Activated T-helper 17 cell treated with anti-CD3 and anti-CD28 coated beads, Interleukin-2, amount 50 U/mL, for 72 hours (primary cell): ENCODE measurements around the gene POP4. TPM values are rescaled to one million over a fixed set of nuclear protein-coding genes. Genes with fewer than 3 reads are reported as not detected.

Experiments
- ATAC-seq: fragments of 150-1000 bp; cut with Tn5 transposase; replicated peaks from 2 replicates; pipeline ENCODE4 v1.10.0; 2021; ENCODE audit warnings: mild to moderate bottlenecking, moderate library complexity
- H3K27ac Mint-ChIP-seq: one replicate; pipeline ENCODE4 v1.8.0; 2022; ENCODE audit warnings: mixed read lengths
- H3K27me3 Mint-ChIP-seq: one replicate; pipeline ENCODE4 v1.8.0; 2022; ENCODE audit warnings: mixed read lengths
- H3K36me3 Mint-ChIP-seq: one replicate; pipeline ENCODE4 v1.8.0; 2022; ENCODE audit warnings: low read depth, mild to moderate bottlenecking, mixed read lengths
- H3K4me1 Mint-ChIP-seq: one replicate; pipeline ENCODE4 v1.8.0; 2022; ENCODE audit warnings: mixed read lengths
- H3K4me3 Mint-ChIP-seq: one replicate; pipeline ENCODE4 v1.8.0; 2022; ENCODE audit warnings: mild to moderate bottlenecking, mixed read lengths
- H3K9me3 Mint-ChIP-seq: one replicate; pipeline ENCODE4 v1.8.0; 2022; ENCODE audit warnings: mixed read lengths
- total RNA-seq, 2 donors: library from RNA; stranded (reverse); gene quantifications; one replicate each; pipeline ENCODE4 v1.2.3, GENCODE V29; 2022

POP4 gene
- total RNA-seq, 2 donors from 2014 or later = 59.4 to 102 TPM

DNA sequence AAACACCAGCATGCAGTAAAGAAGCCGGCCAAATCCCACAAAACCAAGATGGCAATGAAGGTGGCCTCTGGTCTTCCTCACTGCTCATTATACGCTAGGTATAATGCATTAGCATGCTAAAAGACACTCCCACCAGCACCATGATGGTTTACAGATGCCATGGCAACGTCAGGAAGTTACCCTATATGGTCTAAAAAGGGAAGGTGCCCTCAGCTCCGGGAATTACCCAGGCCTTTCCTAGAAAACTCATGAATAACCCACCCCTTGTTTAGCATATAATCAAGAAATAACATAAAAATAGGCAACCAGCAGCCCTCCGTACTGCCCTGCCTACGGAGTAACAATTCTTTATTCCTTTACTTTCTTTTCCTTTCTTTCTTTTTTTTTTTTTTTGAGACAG, 38.1 kb downstream of the POP4 start:
- Mint-ChIP-seq H3K4me1 (peaks cover 14% of the 10 kb centered on the region), H3K4me3 (no peak overlapping the region), H3K27me3 (no peaks in the 10 kb centered on the region), H3K27ac (no peak overlapping the region), H3K9me3 (no peaks in the 10 kb centered on the region), H3K36me3 (no peaks in the 10 kb centered on the region)
- no peak for ATAC-seq

DNA sequence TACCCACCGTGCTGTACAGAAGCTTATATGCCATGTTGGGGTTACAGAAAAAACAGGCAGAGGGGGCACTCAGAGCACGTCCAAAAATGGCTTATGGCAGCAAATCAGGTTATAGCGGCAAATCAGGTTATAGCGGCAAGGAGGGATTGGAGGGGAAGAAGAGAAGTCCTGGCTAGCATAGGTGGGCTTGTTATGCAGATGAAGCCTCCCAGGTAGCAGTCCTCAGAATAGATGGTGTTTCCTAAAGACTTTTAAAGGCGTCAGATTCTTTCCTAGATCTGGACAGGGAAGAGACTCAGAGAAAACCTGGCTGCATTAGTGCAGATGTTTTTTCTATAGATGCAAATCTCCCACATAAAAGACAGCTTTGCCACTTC, 39.4 kb downstream of the POP4 start:
- H3K4me1 Mint-ChIP-seq = peaks cover 14% of the 10 kb centered on the region
- peak overlapping the region; percentile 58 for H3K27ac Mint-ChIP-seq
- no peaks in the 10 kb centered on the region for H3K27me3 Mint-ChIP-seq
- peak overlapping the region; percentile 55 for H3K4me3 Mint-ChIP-seq
- ATAC-seq = no peak
- H3K9me3 Mint-ChIP-seq = no peaks in the 10 kb centered on the region
- H3K36me3 Mint-ChIP-seq = no peaks in the 10 kb centered on the region

DNA sequence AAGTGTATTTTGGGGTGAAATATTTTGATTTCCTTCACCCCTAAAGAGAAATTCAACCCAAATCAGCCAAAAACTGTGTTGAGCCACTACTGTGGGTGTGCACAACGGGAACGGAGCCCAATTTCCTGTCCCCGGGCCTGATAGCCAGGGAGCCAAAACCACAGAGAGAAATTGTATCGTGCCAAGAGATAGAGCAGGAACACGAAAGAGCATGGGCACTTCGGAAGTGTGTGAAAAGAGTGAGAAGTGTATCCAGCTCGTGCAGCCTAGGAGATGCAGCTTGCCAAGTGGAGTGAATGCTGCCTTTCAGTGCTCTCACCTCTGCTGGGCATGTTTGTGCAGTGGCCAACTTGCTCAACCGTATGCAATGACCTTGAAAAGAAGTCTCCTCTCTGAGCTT, 39.8 kb downstream of the POP4 start:
- Mint-ChIP-seq H3K36me3 (no peaks in the 10 kb centered on the region), H3K4me3 (peak overlapping the region; percentile 55), H3K27ac (peak overlapping the region; percentile 58), H3K27me3 (no peaks in the 10 kb centered on the region), H3K4me1 (peaks cover 14% of the 10 kb centered on the region), H3K9me3 (no peaks in the 10 kb centered on the region)
- ATAC-seq = peak; percentile 46

DNA sequence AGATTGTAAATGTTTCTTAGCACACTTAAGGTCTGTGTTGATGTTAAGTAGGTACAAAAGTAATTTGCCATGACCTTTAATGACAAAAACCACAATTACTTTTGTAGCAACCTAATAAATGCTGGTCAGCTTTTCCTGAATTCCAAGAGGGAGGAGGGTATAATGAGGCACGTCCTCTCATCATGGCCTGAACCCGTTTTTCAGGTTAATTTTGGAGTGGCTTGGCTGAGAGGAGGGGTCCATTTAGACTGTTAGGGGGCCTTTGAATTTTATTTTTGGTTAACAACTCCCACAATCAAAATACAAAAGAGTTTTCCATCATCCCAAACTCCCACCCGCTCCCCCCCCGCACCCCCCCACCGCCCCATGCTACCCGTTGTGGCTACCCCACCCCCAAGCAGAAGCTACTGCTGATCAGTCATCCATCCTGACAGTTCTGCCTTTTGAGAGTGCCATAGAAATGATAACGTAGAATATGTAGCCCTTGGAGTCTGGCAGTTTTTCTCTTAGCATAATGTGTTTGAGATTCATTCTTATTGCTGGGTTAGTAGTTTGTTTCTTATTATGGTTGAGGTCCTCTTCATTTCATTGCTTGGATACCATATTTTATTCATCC, 44.8 kb downstream of the POP4 start:
- peak overlapping the region; percentile 36 for H3K27ac Mint-ChIP-seq
- H3K36me3 Mint-ChIP-seq = no peaks in the 10 kb centered on the region
- H3K9me3 Mint-ChIP-seq = no peaks in the 10 kb centered on the region
- no peaks in the 10 kb centered on the region for H3K27me3 Mint-ChIP-seq
- no peak for ATAC-seq
- H3K4me1 Mint-ChIP-seq = peaks cover 6% of the 10 kb centered on the region
- no peak overlapping the region for H3K4me3 Mint-ChIP-seq

GRCh38 chr19:29651622-29652394, 45.7 kb downstream of the POP4 start:
- ATAC-seq = no peak
- H3K4me1 Mint-ChIP-seq = no peaks in the 10 kb centered on the region
- H3K36me3 Mint-ChIP-seq = no peaks in the 10 kb centered on the region
- no peaks in the 10 kb centered on the region for H3K27me3 Mint-ChIP-seq
- no peaks in the 10 kb centered on the region for H3K9me3 Mint-ChIP-seq
- H3K4me3 Mint-ChIP-seq = no peak overlapping the region
- peak overlapping the region; percentile 36 for H3K27ac Mint-ChIP-seq

DNA sequence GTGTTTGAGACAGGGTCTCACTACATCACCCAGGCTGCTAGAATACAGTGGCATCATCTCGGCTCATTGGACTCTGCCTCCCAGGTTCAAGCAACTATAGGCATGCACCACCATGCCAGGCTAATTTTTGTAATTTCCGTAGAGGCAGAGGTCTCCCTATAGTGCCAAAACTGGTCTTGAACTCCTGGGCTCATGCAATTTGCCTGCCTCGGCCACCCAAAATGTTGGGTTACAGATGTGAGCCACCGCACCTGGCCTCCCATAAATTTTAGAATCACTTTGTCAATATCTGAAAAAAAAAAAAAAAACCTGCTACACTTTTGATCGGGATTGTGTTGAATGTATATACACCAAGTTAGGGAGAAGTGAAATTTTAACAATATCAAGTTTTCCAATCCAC, 47.3 kb downstream of the POP4 start:
- Mint-ChIP-seq H3K27ac (no peak overlapping the region), H3K27me3 (no peaks in the 10 kb centered on the region), H3K36me3 (no peaks in the 10 kb centered on the region), H3K9me3 (no peaks in the 10 kb centered on the region), H3K4me3 (no peak overlapping the region), H3K4me1 (no peaks in the 10 kb centered on the region)
- ATAC-seq = no peak

DNA sequence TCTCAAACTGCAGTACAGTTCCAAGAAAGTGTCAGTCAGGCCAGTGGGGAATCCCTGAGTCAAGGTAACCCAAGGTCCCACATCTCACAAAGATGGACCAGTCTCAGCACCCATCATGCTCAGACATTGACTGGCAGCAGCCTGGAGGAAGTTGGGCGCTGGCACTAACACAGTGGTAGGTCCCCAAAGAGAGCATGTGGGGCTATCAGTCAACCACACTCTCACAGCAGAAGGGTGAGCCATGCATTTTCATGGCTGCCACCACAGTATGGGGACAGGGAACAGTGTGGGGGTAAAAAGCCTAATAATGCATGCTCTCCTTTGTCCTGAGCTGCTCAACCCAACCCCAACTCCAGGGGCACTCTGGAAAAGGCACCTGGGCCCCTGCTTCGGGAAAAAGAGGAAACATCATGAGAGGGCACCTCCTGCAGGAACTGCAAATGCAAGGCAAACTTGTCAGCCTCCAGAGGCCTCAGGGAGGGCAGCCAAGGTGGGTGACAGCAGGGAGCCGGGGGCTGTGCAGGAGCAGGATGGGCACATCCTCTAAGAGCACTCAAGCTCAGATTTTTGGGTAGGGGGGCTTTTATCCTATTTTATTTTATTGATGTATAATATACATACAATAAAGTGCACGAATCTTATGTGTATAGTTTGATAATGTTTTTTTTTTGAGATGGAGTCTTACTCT, 49.7 kb downstream of the POP4 start:
- Mint-ChIP-seq H3K4me3 (no peak overlapping the region), H3K4me1 (no peaks in the 10 kb centered on the region), H3K9me3 (no peaks in the 10 kb centered on the region), H3K36me3 (no peaks in the 10 kb centered on the region), H3K27me3 (no peaks in the 10 kb centered on the region), H3K27ac (peak overlapping the region; percentile 0)
- no peak for ATAC-seq

- ATAC-seq = no peak
- Mint-ChIP-seq H3K4me3 (no peak overlapping the region), H3K9me3 (no peaks in the 10 kb centered on the region), H3K27ac (no peak overlapping the region), H3K36me3 (no peaks in the 10 kb centered on the region), H3K27me3 (no peaks in the 10 kb centered on the region), H3K4me1 (peaks cover 7% of the 10 kb centered on the region)
Measured at GRCh38 chr19:29658221-29658991, 52.3 kb downstream of the POP4 start.

DNA sequence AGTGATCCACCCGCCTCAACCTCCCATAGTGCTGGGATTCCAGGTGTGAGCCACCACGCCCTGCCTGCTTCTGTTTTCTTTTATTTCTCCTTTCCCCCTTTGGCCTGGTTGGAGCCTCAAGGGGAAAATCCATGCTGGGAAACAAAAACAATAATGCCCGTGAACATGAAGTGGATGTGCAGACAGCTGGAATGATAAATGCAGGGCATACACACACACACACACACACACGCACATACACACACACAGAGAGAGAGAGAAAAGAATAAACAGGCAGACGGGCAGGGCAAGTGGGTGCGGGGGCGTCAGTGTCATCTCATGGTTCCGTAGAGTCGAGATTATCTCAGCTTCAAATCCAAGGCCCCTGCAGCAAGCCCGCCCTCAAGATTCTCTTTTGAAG, 54.8 kb downstream of the POP4 start:
- Mint-ChIP-seq H3K4me1 (peaks cover 11% of the 10 kb centered on the region), H3K4me3 (no peak overlapping the region), H3K27ac (peak overlapping the region; percentile 28), H3K27me3 (no peaks in the 10 kb centered on the region), H3K36me3 (peaks cover 3% of the 10 kb centered on the region), H3K9me3 (no peaks in the 10 kb centered on the region)
- ATAC-seq = no peak

DNA sequence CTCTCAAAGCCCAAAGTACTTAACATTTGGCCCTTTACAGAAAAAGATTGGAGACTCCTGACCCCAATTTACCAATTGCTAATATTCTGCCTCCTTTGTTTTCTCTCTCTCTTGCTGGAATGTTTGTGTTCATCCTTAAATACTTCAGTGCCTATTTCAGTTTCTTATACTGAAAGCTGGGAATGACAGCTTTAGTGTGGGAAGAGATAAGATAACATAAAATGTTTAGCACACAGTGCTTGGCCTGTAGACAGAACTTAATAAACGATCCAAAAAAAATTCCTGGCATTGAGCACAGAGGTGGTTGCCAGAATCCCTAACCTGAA, 56.2 kb downstream of the POP4 start:
- Mint-ChIP-seq H3K36me3 (peaks cover 18% of the 10 kb centered on the region), H3K27ac (peak overlapping the region; percentile 60), H3K4me3 (peak overlapping the region; percentile 37), H3K9me3 (no peaks in the 10 kb centered on the region), H3K27me3 (no peaks in the 10 kb centered on the region), H3K4me1 (peaks cover 11% of the 10 kb centered on the region)
- ATAC-seq = no peak

DNA sequence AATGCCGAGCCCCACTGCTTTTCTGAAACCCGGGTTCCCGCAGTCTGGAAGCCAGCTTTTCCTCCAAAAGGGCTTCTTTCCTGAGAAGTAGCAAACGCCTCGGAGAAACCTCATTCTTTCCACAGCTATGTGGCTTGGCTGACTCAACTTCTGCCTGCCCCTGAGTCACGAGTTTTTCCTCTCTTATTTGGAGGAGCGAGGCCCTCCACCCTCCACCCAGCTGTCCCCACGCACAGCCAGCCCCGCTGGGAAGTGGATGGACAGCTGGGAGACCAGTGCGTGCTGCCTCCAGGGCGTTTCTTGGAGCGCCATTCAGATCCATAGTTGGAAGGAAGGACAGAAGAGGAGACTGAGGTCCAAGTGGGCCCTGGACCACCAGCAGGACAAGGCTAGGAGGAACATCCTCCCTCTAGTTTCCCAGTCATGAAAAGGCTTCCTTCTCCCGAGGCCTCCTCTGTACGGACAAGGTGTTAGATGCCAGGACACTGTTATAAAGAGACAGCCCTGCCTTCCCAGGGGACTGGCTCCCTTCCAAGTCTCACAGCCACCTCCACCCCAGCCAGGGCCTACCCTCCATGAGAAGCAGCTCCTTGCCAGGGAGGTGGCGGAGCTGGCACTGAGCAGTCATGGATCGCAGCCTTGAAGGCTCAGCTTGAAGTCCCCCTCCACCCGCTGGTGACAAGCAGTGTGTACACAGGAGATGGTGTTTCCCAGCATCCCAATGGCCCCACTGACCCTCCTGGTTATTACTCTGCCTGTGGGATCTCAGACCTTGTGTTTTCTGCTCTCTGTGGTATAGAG, 56.7 kb downstream of the POP4 start:
- Mint-ChIP-seq H3K36me3 (peaks cover 23% of the 10 kb centered on the region), H3K4me3 (peak overlapping the region; percentile 37), H3K9me3 (no peaks in the 10 kb centered on the region), H3K27ac (peak overlapping the region; percentile 60), H3K4me1 (peaks cover 17% of the 10 kb centered on the region), H3K27me3 (no peaks in the 10 kb centered on the region)
- peak; percentile 27 for ATAC-seq

- H3K4me3 Mint-ChIP-seq = peak overlapping the region; percentile 82
- peaks cover 36% of the 10 kb centered on the region for H3K36me3 Mint-ChIP-seq
- H3K27me3 Mint-ChIP-seq = no peaks in the 10 kb centered on the region
- peaks cover 17% of the 10 kb centered on the region for H3K4me1 Mint-ChIP-seq
- no peak for ATAC-seq
- H3K27ac Mint-ChIP-seq = no peak overlapping the region
- no peaks in the 10 kb centered on the region for H3K9me3 Mint-ChIP-seq
Measured at GRCh38 chr19:29663861-29664752, 58.0 kb downstream of the POP4 start.

DNA sequence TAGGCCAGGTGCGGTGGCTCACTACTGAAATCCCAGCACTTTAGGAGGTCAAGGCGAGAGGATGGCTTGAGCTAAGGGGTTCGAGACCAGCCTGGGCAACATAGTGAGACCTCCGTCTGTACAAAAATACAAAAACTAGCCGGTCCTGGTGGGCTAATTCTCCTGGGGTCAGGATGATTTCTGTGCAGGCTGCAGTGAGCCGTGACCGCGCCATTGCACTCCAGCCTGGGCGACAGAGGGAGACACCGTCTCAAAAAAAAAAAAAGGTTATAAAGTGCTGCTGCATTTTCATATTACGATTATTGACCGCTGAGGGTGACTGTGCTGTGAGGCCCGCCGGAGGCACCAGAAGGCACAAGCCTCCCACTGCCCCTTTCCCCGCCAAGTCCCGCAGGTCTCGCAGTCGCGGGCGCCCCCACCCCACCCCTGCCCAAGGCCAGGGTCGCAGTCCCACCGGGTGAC, 58.7 kb downstream of the POP4 start:
- Mint-ChIP-seq H3K36me3 (peaks cover 43% of the 10 kb centered on the region), H3K4me3 (peak overlapping the region; percentile 82), H3K27me3 (no peaks in the 10 kb centered on the region), H3K9me3 (no peaks in the 10 kb centered on the region), H3K27ac (no peak overlapping the region), H3K4me1 (peaks cover 23% of the 10 kb centered on the region)
- ATAC-seq = peak; percentile 28
